ENCODE data around the gene TNS1.

Gene TNS1

GRCh38 chr2:217897816-217898806, 104.7 kb downstream of the TNS1 start:
- Histone ChIP-seq H2AFZ (ENCODE audit: low read depth) (no peak overlapping the region), H3K4me1 (ENCODE audit: low read depth, poor library complexity, severe bottlenecking) (no peaks in the 10 kb centered on the region), H3K36me3 (ENCODE audit: insufficient read depth) (no peaks in the 10 kb centered on the region), H4K20me1 (ENCODE audit: insufficient read depth) (no peaks in the 10 kb centered on the region), H3K79me2 (ENCODE audit: insufficient read depth, low read depth) (no peaks in the 10 kb centered on the region), H3K4me3 (IDR thresholded peaks at IDR 0.05; ENCODE audit: insufficient read depth, low read depth, low read length) (no peak overlapping the region), H3K9ac (no peak overlapping the region), H3K27ac (no peak overlapping the region), H3K27me3 (ENCODE audit: insufficient read depth, low read depth) (no peaks in the 10 kb centered on the region), H3K4me2 (no peak overlapping the region)
- TF ChIP-seq CTCF (conservative IDR thresholded peaks at IDR 0.05; ENCODE audit: low read depth, low read length): no peak

- H3K36me3 ChIP-seq (ENCODE audit: insufficient read depth): no peaks in the 10 kb centered on the region
- H3K4me2 ChIP-seq: no peak overlapping the region
- no peak overlapping the region for H3K4me3 ChIP-seq (IDR thresholded peaks at IDR 0.05; ENCODE audit: insufficient read depth, low read depth, low read length)
- H3K27me3 ChIP-seq (ENCODE audit: insufficient read depth, low read depth): no peaks in the 10 kb centered on the region
- no peaks in the 10 kb centered on the region for H3K79me2 ChIP-seq (ENCODE audit: insufficient read depth, low read depth)
- no peaks in the 10 kb centered on the region for H3K4me1 ChIP-seq (ENCODE audit: low read depth, poor library complexity, severe bottlenecking)
- no peak for TF ChIP-seq CTCF (conservative IDR thresholded peaks at IDR 0.05; ENCODE audit: low read depth, low read length)
- H2AFZ ChIP-seq (ENCODE audit: low read depth): no peak overlapping the region
- no peaks in the 10 kb centered on the region for H4K20me1 ChIP-seq (ENCODE audit: insufficient read depth)
- H3K9ac ChIP-seq: no peak overlapping the region
- no peak overlapping the region for H3K27ac ChIP-seq
Measured at GRCh38 chr2:217897091-217897715, 105.6 kb downstream of the TNS1 start.

- no peak overlapping the region for H3K27ac ChIP-seq
- H3K79me2 ChIP-seq (ENCODE audit: insufficient read depth, low read depth): no peaks in the 10 kb centered on the region
- H2AFZ ChIP-seq (ENCODE audit: low read depth): no peak overlapping the region
- H3K36me3 ChIP-seq (ENCODE audit: insufficient read depth): no peaks in the 10 kb centered on the region
- no peaks in the 10 kb centered on the region for H4K20me1 ChIP-seq (ENCODE audit: insufficient read depth)
- no peaks in the 10 kb centered on the region for H3K27me3 ChIP-seq (ENCODE audit: insufficient read depth, low read depth)
- no peak overlapping the region for H3K4me3 ChIP-seq (IDR thresholded peaks at IDR 0.05; ENCODE audit: insufficient read depth, low read depth, low read length)
- no peak overlapping the region for H3K4me2 ChIP-seq
- TF ChIP-seq CTCF (conservative IDR thresholded peaks at IDR 0.05; ENCODE audit: low read depth, low read length): no peak
- no peaks in the 10 kb centered on the region for H3K4me1 ChIP-seq (ENCODE audit: low read depth, poor library complexity, severe bottlenecking)
- no peak overlapping the region for H3K9ac ChIP-seq
Measured at GRCh38 chr2:217895070-217895635, 107.6 kb downstream of the TNS1 start.

- Histone ChIP-seq H4K20me1 (ENCODE audit: insufficient read depth) (no peaks in the 10 kb centered on the region), H3K4me1 (ENCODE audit: low read depth, poor library complexity, severe bottlenecking) (no peaks in the 10 kb centered on the region), H3K4me3 (IDR thresholded peaks at IDR 0.05; ENCODE audit: insufficient read depth, low read depth, low read length) (no peak overlapping the region), H3K27ac (no peak overlapping the region), H3K4me2 (no peak overlapping the region), H3K9ac (no peak overlapping the region), H3K36me3 (ENCODE audit: insufficient read depth) (no peaks in the 10 kb centered on the region), H3K27me3 (ENCODE audit: insufficient read depth, low read depth) (no peaks in the 10 kb centered on the region), H2AFZ (ENCODE audit: low read depth) (no peak overlapping the region), H3K79me2 (ENCODE audit: insufficient read depth, low read depth) (no peaks in the 10 kb centered on the region)
- no peak for TF ChIP-seq CTCF (conservative IDR thresholded peaks at IDR 0.05; ENCODE audit: low read depth, low read length)
Measured at GRCh38 chr2:217893440-217893839, 109.4 kb downstream of the TNS1 start.

All from KMS-11 (cell line).